ENCODE data around the gene TMEM62.

DNA sequence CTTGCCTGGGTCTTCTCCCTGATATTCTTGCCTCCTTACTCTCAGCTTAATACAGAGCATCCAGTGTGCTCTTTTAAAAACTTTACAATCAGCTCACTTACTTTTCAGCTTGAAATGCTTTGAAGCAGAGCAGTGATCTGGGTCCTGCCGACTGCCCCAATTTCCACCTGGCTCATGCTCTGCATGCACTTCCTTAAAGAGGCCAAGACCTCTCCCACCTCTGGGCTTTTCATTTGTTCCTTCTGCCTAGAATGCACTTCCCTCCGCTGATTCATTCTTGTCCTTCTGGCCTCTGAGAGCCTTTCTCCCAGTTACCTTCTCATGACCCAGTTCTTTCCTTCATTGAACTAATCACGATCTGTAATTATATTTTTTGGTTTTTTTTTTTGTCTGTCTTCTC, 49.9 kb downstream of the TMEM62 start:
- TF ChIP-seq EZH2 (IDR thresholded peaks at IDR 0.05; ENCODE audit: low read depth): no peak
- TF ChIP-seq CTCF (conservative IDR thresholded peaks at IDR 0.05): no peak

All from PC-9 (cell line).